Tibial artery (tissue), 4 donors: ENCODE measurements around the gene SMPD3.

Experiments
- DNase-seq, 2 donors: peaks; one replicate each; pipeline ENCODE4 v3.0.0-alpha.2; 2019
- H3K27ac ChIP-seq, 2 donors: fragments of 200-600 bp; sonication (generic) in 1 of 2; 1 replicate in 1 of 2; 2 replicates in 1 of 2; pipeline ENCODE4 v1.5.1; 2018 to 2019; ENCODE audit warnings: mild to moderate bottlenecking in 1 of 2
- H3K27me3 ChIP-seq, 2 donors: fragments of 200-600 bp; sonication (generic) in 1 of 2; one replicate each; pipeline versions ENCODE4 v1.5.1 to v1.6.0; 2016 to 2019
- H3K36me3 ChIP-seq, 3 donors: fragments of 200-600 bp; sonication (generic) in 2 of 3; one replicate each; pipeline ENCODE4 v1.5.1; 2016 to 2019; ENCODE audit warnings: mild to moderate bottlenecking in 2 of 3
- H3K4me1 ChIP-seq, 4 donors: fragments of 200-600 bp; sonication (generic) in 2 of 4; 1 replicate in 3 of 4; 2 replicates in 1 of 4; pipeline ENCODE4 v1.5.1; 2016 to 2019
- H3K4me3 ChIP-seq, 2 donors: fragments of 200-600 bp; sonication (generic) in 1 of 2; 1 replicate in 1 of 2; 2 replicates in 1 of 2; pipeline ENCODE4 v1.5.1; 2018 to 2019; ENCODE audit warnings: mild to moderate bottlenecking in 2 of 2
- H3K9me3 ChIP-seq, 3 donors: fragments of 200-600 bp; sonication (generic) in 1 of 3; one replicate each; pipeline ENCODE4 v1.5.1; 2016 to 2019
- intact Hi-C: fragments of 100-400 bp; cut with DNase I; formaldehyde crosslinking; loops from one replicate; pipeline ENCODE4 v1.15.0; 2023; ENCODE audit warnings: low total_unique reads
- TF ChIP-seq, protein P1 (sequence below), 2 experiments: fragments of 200-600 bp in 1 of 2; fragments of 450-650 bp in 1 of 2; IDR thresholded peaks; one replicate each; pipeline ENCODE4 v1.5.1; 2017 to 2019; ENCODE audit warnings: antibody characterized with exemption in 2 of 2, mild to moderate bottlenecking in 1 of 2, moderate library complexity in 1 of 2

The SMPD3 gene

GRCh38 chr16:68385371-68385770 is 62.9 kb downstream of the SMPD3 start:
- intact Hi-C loops: no loop called here

DNA sequence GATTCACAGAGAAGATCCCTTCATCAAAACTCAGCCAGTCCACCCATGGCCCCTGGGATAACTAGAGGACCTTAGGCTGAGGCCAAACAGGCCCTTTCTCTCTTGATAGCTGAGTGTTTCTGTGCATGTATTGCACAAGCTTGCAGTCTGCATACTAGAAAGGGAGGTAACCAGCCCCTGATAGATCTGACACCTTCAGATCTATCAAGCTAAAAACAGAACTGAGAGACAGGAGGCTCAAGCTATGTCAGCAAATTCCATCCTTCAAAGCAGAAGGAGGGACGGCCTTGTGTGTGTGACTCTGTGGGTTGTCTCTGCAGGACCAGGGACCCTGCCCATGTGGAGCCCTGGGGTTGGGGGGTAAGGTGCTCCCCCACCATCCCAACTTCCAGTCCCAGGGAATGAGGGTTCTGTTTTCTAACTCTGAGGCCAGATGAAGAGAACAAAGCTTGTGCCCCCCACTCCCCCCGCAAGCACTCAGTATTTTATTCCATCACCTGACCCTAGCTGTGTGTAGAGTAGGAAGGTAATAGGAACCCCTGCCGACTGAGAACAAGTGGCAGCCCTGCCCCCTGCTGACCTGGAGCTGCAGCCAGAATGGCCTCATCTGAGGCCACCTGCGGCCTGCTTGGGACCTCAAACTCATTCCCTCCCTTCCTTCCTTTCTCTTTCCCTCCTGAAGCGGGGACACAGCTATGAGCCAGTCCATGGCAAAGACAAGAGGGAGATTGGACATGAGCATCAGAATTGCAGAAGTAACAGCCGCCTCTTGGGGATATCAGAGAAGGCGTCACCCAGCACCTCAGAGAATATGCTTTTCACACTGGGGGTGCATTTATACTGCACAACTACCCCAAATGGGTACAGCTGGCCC is 63.8 kb downstream of the SMPD3 start:
- Histone ChIP-seq H3K36me3 (no peaks in the 10 kb centered on the region), H3K27me3 (peaks cover 0 to 9% of the 10 kb centered on the region in 2 donors), H3K27ac (no peak overlapping the region), H3K9me3 (no peaks in the 10 kb centered on the region), H3K4me3 (no peak overlapping the region), H3K4me1 (no peaks in the 10 kb centered on the region)
- intact Hi-C loops: no loop called here
- DNase-seq: no peak
- TF ChIP-seq, protein P1, sequence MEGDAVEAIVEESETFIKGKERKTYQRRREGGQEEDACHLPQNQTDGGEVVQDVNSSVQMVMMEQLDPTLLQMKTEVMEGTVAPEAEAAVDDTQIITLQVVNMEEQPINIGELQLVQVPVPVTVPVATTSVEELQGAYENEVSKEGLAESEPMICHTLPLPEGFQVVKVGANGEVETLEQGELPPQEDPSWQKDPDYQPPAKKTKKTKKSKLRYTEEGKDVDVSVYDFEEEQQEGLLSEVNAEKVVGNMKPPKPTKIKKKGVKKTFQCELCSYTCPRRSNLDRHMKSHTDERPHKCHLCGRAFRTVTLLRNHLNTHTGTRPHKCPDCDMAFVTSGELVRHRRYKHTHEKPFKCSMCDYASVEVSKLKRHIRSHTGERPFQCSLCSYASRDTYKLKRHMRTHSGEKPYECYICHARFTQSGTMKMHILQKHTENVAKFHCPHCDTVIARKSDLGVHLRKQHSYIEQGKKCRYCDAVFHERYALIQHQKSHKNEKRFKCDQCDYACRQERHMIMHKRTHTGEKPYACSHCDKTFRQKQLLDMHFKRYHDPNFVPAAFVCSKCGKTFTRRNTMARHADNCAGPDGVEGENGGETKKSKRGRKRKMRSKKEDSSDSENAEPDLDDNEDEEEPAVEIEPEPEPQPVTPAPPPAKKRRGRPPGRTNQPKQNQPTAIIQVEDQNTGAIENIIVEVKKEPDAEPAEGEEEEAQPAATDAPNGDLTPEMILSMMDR (IDR thresholded peaks at IDR 0.05): no peak

More at GRCh38 chr16:68385371-68385770, 62.9 kb downstream of the SMPD3 start:
- no peak overlapping the region for H3K27ac ChIP-seq
- no peak for DNase-seq
- H3K9me3 ChIP-seq: no peaks in the 10 kb centered on the region
- H3K4me1 ChIP-seq: no peaks in the 10 kb centered on the region
- H3K36me3 ChIP-seq: no peaks in the 10 kb centered on the region
- H3K27me3 ChIP-seq: peaks cover 0 to 9% of the 10 kb centered on the region in 2 donors
- TF ChIP-seq, protein P1 (IDR thresholded peaks at IDR 0.05): no peak
- no peak overlapping the region for H3K4me3 ChIP-seq

GRCh38 chr16:68383858-68384257 is 64.5 kb downstream of the SMPD3 start:
- intact Hi-C loops: no loop called here
- peaks cover 0 to 9% of the 10 kb centered on the region in 2 donors for H3K27me3 ChIP-seq
- DNase-seq: no peak
- no peaks in the 10 kb centered on the region for H3K9me3 ChIP-seq
- H3K27ac ChIP-seq: no peak overlapping the region
- no peaks in the 10 kb centered on the region for H3K4me1 ChIP-seq
- TF ChIP-seq, protein P1 (IDR thresholded peaks at IDR 0.05): no peak
- no peak overlapping the region for H3K4me3 ChIP-seq
- H3K36me3 ChIP-seq: no peaks in the 10 kb centered on the region

DNA sequence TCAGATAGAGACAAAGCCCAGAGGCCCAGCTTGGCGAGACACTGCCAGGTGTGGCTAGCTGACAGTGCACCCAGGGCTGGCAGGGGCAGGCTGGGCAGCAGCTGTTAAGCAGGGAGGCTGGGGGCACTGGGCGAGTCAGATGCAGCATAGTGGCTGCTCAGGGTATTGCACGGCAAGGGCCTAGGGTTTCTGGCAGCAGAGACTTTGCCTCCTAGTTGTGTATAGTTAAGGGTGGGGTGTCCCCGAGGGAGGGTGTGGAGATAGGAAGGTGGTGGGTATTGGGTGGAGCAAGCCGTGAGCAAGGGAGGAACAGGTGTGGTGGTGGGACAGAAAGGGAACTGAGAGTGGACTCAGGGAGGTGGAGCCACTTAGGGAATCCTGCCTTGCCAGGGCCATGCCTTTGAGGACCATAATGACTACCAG is 66.0 kb downstream of the SMPD3 start:
- no peak overlapping the region for H3K4me3 ChIP-seq
- H3K9me3 ChIP-seq: no peaks in the 10 kb centered on the region
- H3K27me3 ChIP-seq: peaks cover 0 to 9% of the 10 kb centered on the region in 2 donors
- TF ChIP-seq, protein P1 (IDR thresholded peaks at IDR 0.05): no peak
- no peak for DNase-seq
- no peaks in the 10 kb centered on the region for H3K36me3 ChIP-seq
- peaks cover 0 to 6% (median 0%) of the 10 kb centered on the region in 4 donors for H3K4me1 ChIP-seq
- no peak overlapping the region for H3K27ac ChIP-seq
- intact Hi-C loops: no loop called here

DNA sequence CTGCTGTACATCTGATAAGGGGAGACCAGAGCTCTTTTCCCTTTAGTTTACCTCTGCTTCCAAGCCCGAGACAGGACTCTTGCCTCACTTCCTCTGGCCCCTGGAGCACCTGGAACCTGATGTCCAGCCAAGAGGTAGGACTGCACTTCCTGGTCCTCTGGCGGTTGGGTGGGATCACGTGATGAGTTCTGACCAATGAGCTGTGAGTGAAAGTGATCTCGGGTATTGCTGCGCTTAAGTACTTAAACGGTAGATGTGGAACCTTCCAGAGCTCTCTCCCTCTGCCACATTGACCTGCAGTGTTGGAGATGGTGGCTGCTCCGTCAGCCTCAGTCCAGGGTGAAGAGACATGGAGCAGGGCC is 67.0 kb downstream of the SMPD3 start:
- TF ChIP-seq, protein P1 (IDR thresholded peaks at IDR 0.05): no peak
- Histone ChIP-seq H3K27me3 (peaks cover 0 to 4% of the 10 kb centered on the region in 2 donors), H3K9me3 (no peaks in the 10 kb centered on the region), H3K27ac (no peak overlapping the region), H3K4me3 (no peak overlapping the region), H3K36me3 (no peaks in the 10 kb centered on the region), H3K4me1 (peaks cover 0 to 6% (median 0%) of the 10 kb centered on the region in 4 donors)
- DNase-seq: no peak
- intact Hi-C loops: no loop called here
